MCF 10A (cell line): ENCODE measurements around the gene PRR19. TPM values are rescaled to one million over a fixed set of nuclear protein-coding genes. Genes with fewer than 3 reads are reported as not detected.
A peak's percentile ranks its signal among the peaks of the same experiment; 100 is the strongest.

Experiments
- BruUV-seq: library from RNA; stranded (reverse); fragments of 400-500 nt; replicated peaks from 2 replicates; lab custom pipeline; 2021; lab: Mats Ljungman, UMichigan
- CTCF ChIA-PET: fragments of 300-600 bp; sonication (Branson Sonifier 250); formaldehyde crosslinking; extraction: SDS; loops from one replicate; lab custom pipeline; 2021; ENCODE audit warnings: antibody characterized with exemption, inconsistent platforms; lab: Yijun Ruan, JAX
- POLR2A ChIA-PET: fragments of 300-600, 350-650 bp; sonication (Branson Sonifier 250); formaldehyde crosslinking; extraction: SDS; loops from one replicate; lab custom pipeline; 2020; ENCODE audit warnings: antibody characterized with exemption, inconsistent platforms; lab: Yijun Ruan, JAX
- DNase-seq: peaks from one replicate; pipeline ENCODE4 v3.0.0-alpha.2; 2018; ENCODE audit not compliant: unreplicated experiment
- H3K27ac Mint-ChIP-seq: one replicate; pipeline ENCODE4 v1.8.0; 2022; ENCODE audit warnings: mild to moderate bottlenecking, low read depth, mixed read lengths; ENCODE audit not compliant: unreplicated experiment
- H3K27me3 Mint-ChIP-seq: one replicate; pipeline ENCODE4 v1.8.0; 2022; ENCODE audit warnings: mixed read lengths; ENCODE audit not compliant: insufficient read depth, unreplicated experiment
- H3K36me3 Mint-ChIP-seq: one replicate; pipeline ENCODE4 v1.8.0; 2022; ENCODE audit warnings: mild to moderate bottlenecking, moderate library complexity, mixed read lengths; ENCODE audit not compliant: insufficient read depth, unreplicated experiment
- H3K4me1 Mint-ChIP-seq: one replicate; pipeline ENCODE4 v1.8.0; 2022; ENCODE audit warnings: mixed read lengths; ENCODE audit not compliant: insufficient read depth, unreplicated experiment
- H3K4me3 Mint-ChIP-seq: one replicate; pipeline ENCODE4 v1.8.0; 2022; ENCODE audit warnings: mild to moderate bottlenecking, moderate library complexity, mixed read lengths; ENCODE audit not compliant: unreplicated experiment
- H3K9me3 Mint-ChIP-seq: one replicate; pipeline ENCODE4 v1.8.0; 2022; ENCODE audit warnings: mixed read lengths; ENCODE audit not compliant: unreplicated experiment
- CTCF ChIP-seq: fragments of 200-600 bp; IDR thresholded peaks from one replicate; pipeline ENCODE4 v1.8.0; 2022; ENCODE audit warnings: antibody characterized with exemption, mild to moderate bottlenecking; ENCODE audit not compliant: unreplicated experiment
- intact Hi-C: fragments of 100-400 bp; cut with micrococcal nuclease; formaldehyde crosslinking; loops from 2 replicates; pipeline ENCODE4 v1.14.1; 2022
- total RNA-seq: library from RNA; stranded (reverse); gene quantifications from 2 replicates; pipeline ENCODE4 v1.2.3, GENCODE V29; 2022

PRR19 gene
- total RNA-seq, 1 experiment from 2014 or later = 0.30 TPM

- peaks cover 36% of the 10 kb centered on the region for H3K4me1 Mint-ChIP-seq
- DNase-seq = peak; percentile 90
- H3K27me3 Mint-ChIP-seq = no peaks in the 10 kb centered on the region
- TF ChIP-seq CTCF = peak; percentile 93
- H3K27ac Mint-ChIP-seq = peak overlapping the region; percentile 94
- BruUV-seq = no TSS peak
- H3K4me3 Mint-ChIP-seq = no peak overlapping the region
- intact Hi-C loops = no loop called here
- no peaks in the 10 kb centered on the region for H3K9me3 Mint-ChIP-seq
- H3K36me3 Mint-ChIP-seq = peaks cover 21% of the 10 kb centered on the region
- CTCF ChIA-PET = interaction anchor here (0.5 to 7.2 kb wide), 31 partner anchors 8 to 1527 kb away, joined by 3 to 145 read pairs (median 5); partner anchors contain the start of genes ERF, GSK3A, POU2F2 and PRR19
- POLR2A ChIA-PET = interaction anchor here (0.6 to 7.5 kb wide), 9 partner anchors 10 to 116 kb away, joined by 3 to 158 read pairs (median 10); partner anchors contain the start of genes CIC, DEDD2, ERF and GSK3A
Observed at GRCh38 chr19:42279902-42280814, 21.8 kb upstream of the PRR19 start.

- no TSS peak for BruUV-seq
- TF ChIP-seq CTCF = no peak
- peaks cover 16% of the 10 kb centered on the region for H3K36me3 Mint-ChIP-seq
- no peak overlapping the region for H3K4me3 Mint-ChIP-seq
- H3K27me3 Mint-ChIP-seq = no peaks in the 10 kb centered on the region
- intact Hi-C loops = no loop called here
- ChIA-PET CTCF (interaction anchor here (0.5 to 7.2 kb wide), 8 partner anchors 11 to 97 kb away, joined by 3 to 145 read pairs (median 10); partner anchors contain the start of genes ERF and GSK3A), POLR2A (interaction anchor here (1.4 to 7.5 kb wide), 5 partner anchors 11 to 116 kb away, joined by 3 to 158 read pairs (median 21); partner anchors contain the start of genes CIC, GSK3A, PAFAH1B3 and PRR19)
- no peak overlapping the region for H3K27ac Mint-ChIP-seq
- peaks cover 34% of the 10 kb centered on the region for H3K4me1 Mint-ChIP-seq
- DNase-seq = peak; percentile 33
- no peaks in the 10 kb centered on the region for H3K9me3 Mint-ChIP-seq
Observed at GRCh38 chr19:42280815-42281145, 21.2 kb upstream of the PRR19 start.

GRCh38 chr19:42281146-42281826 is 20.6 kb upstream of the PRR19 start:
- H3K27ac Mint-ChIP-seq = peak overlapping the region; percentile 64

More at GRCh38 chr19:42281146-42281826, 20.6 kb upstream of the PRR19 start:
- Mint-ChIP-seq H3K9me3 (no peaks in the 10 kb centered on the region), H3K4me1 (peaks cover 34% of the 10 kb centered on the region), H3K27me3 (no peaks in the 10 kb centered on the region), H3K36me3 (peaks cover 11% of the 10 kb centered on the region), H3K4me3 (no peak overlapping the region)
- TF ChIP-seq CTCF = no peak
- DNase-seq = peak; percentile 44
- BruUV-seq = no TSS peak
- intact Hi-C loops = no loop called here
- ChIA-PET POLR2A (interaction anchor here (0.6 to 7.5 kb wide), 9 partner anchors 11 to 152 kb away, joined by 3 to 158 read pairs (median 3); partner anchors contain the start of genes CIC, GSK3A, PAFAH1B3 and PRR19), CTCF (interaction anchor here (0.5 to 7.2 kb wide), 6 partner anchors 11 to 98 kb away, joined by 3 to 145 read pairs (median 10); partner anchors contain the start of genes GSK3A and PAFAH1B3)
